Measurements from ENCODE around the gene PARP4.

Gene PARP4

DNA sequence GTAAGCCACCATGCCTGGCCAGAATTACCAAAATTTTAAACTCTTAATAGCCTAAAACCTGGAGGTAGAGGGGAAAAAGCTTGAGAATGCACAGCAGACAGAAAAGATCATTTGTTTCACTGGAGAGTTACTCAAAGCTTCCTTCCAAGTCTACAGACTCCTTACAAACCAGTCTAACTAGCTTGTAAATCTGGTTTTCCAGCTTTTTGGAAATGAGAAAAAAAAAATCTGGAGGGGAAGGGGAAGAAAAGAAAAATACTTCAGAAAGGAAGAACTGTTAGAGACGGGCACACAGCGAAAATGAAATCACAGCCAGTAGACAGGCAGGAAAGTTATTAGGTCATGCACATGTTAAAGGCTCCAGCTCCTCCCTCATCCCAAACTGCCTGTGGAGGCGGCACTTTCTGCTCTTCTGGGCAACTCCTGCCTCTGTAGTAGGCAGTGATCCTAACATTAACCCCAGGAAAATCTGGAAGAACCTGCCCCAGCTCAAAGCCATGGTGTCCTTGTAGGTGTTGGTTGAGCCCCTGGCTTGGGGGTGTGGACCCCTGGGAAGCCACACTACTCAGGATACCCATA is 17.3 kb downstream of the PARP4 start:
- no peak for ATAC-seq

DNA sequence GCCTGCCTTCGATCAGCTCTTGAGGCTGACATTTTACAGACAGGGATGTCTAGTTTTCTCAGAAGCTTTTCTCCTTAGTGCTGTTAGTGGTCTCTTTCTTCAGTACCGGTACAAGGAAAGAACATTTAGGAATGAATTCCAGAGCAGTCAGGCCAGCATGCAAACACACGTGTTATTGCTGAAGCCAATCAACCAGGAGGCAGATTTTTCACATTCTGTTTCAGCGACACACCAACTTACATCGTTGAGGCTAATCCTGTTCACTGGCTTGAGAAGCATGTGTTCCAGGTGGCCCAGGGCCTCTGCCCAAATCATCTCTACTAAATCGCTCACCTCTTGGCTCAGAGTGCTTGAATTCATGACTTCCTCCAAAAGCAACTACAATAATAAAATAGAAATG is 19.2 kb downstream of the PARP4 start:
- no peak for ATAC-seq
- TF ChIP-seq, protein P1, sequence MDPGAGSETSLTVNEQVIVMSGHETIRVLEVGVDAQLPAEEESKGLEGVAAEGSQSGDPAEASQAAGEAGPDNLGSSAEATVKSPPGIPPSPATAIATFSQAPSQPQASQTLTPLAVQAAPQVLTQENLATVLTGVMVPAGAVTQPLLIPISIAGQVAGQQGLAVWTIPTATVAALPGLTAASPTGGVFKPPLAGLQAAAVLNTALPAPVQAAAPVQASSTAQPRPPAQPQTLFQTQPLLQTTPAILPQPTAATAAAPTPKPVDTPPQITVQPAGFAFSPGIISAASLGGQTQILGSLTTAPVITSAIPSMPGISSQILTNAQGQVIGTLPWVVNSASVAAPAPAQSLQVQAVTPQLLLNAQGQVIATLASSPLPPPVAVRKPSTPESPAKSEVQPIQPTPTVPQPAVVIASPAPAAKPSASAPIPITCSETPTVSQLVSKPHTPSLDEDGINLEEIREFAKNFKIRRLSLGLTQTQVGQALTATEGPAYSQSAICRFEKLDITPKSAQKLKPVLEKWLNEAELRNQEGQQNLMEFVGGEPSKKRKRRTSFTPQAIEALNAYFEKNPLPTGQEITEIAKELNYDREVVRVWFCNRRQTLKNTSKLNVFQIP (CRISPR knock-in tag; IDR thresholded peaks at IDR 0.05; ENCODE audit: borderline replicate concordance, low read depth), result no peak
- no peak for TF ChIP-seq ISL1 (CRISPR knock-in tag; IDR thresholded peaks at IDR 0.05)
- no peak for TF ChIP-seq SNAI2 (CRISPR knock-in tag; IDR thresholded peaks at IDR 0.05)
- TF ChIP-seq, protein P2, sequence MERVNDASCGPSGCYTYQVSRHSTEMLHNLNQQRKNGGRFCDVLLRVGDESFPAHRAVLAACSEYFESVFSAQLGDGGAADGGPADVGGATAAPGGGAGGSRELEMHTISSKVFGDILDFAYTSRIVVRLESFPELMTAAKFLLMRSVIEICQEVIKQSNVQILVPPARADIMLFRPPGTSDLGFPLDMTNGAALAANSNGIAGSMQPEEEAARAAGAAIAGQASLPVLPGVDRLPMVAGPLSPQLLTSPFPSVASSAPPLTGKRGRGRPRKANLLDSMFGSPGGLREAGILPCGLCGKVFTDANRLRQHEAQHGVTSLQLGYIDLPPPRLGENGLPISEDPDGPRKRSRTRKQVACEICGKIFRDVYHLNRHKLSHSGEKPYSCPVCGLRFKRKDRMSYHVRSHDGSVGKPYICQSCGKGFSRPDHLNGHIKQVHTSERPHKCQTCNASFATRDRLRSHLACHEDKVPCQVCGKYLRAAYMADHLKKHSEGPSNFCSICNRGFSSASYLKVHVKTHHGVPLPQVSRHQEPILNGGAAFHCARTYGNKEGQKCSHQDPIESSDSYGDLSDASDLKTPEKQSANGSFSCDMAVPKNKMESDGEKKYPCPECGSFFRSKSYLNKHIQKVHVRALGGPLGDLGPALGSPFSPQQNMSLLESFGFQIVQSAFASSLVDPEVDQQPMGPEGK (CRISPR knock-in tag; IDR thresholded peaks at IDR 0.05; ENCODE audit: borderline replicate concordance), result no peak
- TF ChIP-seq ZNF70 (CRISPR knock-in tag; IDR thresholded peaks at IDR 0.05), result no peak
- TF ChIP-seq GLIS3 (CRISPR knock-in tag; IDR thresholded peaks at IDR 0.05), result no peak
- TF ChIP-seq, protein P3, sequence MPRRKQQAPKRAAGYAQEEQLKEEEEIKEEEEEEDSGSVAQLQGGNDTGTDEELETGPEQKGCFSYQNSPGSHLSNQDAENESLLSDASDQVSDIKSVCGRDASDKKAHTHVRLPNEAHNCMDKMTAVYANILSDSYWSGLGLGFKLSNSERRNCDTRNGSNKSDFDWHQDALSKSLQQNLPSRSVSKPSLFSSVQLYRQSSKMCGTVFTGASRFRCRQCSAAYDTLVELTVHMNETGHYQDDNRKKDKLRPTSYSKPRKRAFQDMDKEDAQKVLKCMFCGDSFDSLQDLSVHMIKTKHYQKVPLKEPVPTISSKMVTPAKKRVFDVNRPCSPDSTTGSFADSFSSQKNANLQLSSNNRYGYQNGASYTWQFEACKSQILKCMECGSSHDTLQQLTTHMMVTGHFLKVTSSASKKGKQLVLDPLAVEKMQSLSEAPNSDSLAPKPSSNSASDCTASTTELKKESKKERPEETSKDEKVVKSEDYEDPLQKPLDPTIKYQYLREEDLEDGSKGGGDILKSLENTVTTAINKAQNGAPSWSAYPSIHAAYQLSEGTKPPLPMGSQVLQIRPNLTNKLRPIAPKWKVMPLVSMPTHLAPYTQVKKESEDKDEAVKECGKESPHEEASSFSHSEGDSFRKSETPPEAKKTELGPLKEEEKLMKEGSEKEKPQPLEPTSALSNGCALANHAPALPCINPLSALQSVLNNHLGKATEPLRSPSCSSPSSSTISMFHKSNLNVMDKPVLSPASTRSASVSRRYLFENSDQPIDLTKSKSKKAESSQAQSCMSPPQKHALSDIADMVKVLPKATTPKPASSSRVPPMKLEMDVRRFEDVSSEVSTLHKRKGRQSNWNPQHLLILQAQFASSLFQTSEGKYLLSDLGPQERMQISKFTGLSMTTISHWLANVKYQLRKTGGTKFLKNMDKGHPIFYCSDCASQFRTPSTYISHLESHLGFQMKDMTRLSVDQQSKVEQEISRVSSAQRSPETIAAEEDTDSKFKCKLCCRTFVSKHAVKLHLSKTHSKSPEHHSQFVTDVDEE (CRISPR knock-in tag; IDR thresholded peaks at IDR 0.05), result no peak
- TF ChIP-seq PPARA (CRISPR knock-in tag; IDR thresholded peaks at IDR 0.05; ENCODE audit: borderline replicate concordance), result no peak
- TF ChIP-seq, protein P4, sequence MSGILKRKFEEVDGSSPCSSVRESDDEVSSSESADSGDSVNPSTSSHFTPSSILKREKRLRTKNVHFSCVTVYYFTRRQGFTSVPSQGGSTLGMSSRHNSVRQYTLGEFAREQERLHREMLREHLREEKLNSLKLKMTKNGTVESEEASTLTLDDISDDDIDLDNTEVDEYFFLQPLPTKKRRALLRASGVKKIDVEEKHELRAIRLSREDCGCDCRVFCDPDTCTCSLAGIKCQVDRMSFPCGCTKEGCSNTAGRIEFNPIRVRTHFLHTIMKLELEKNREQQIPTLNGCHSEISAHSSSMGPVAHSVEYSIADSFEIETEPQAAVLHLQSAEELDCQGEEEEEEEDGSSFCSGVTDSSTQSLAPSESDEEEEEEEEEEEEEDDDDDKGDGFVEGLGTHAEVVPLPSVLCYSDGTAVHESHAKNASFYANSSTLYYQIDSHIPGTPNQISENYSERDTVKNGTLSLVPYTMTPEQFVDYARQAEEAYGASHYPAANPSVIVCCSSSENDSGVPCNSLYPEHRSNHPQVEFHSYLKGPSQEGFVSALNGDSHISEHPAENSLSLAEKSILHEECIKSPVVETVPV (CRISPR knock-in tag; IDR thresholded peaks at IDR 0.05), result no peak
- no peak for TF ChIP-seq ARNTL (CRISPR knock-in tag; IDR thresholded peaks at IDR 0.05; ENCODE audit: borderline replicate concordance, low read depth)
- TF ChIP-seq ZFP3 (CRISPR knock-in tag; IDR thresholded peaks at IDR 0.05), result no peak
- no peak for TF ChIP-seq ZFP30 (CRISPR knock-in tag; IDR thresholded peaks at IDR 0.05)
- TF ChIP-seq ESRRG (CRISPR knock-in tag; IDR thresholded peaks at IDR 0.05), result no peak
- no peak for TF ChIP-seq BACH2 (CRISPR knock-in tag; IDR thresholded peaks at IDR 0.05; ENCODE audit: borderline replicate concordance)
- TF ChIP-seq ZNF565 (CRISPR knock-in tag; conservative IDR thresholded peaks at IDR 0.05; ENCODE audit: low read depth), result no peak
- TF ChIP-seq RARB (CRISPR knock-in tag; IDR thresholded peaks at IDR 0.05), result no peak
- TF ChIP-seq ZNF8 (CRISPR knock-in tag; IDR thresholded peaks at IDR 0.05), result no peak

More for the DNA sequence above, 17.3 kb downstream of the PARP4 start:
- no peak for TF ChIP-seq TOX (CRISPR knock-in tag; IDR thresholded peaks at IDR 0.05; ENCODE audit: borderline replicate concordance)
- TF ChIP-seq ZFP3 (CRISPR knock-in tag; IDR thresholded peaks at IDR 0.05), result no peak
- no peak for TF ChIP-seq PPARA (CRISPR knock-in tag; IDR thresholded peaks at IDR 0.05; ENCODE audit: borderline replicate concordance)
- no peak for TF ChIP-seq CSDC2 (CRISPR knock-in tag; IDR thresholded peaks at IDR 0.05)
- no peak for TF ChIP-seq ZNF70 (CRISPR knock-in tag; IDR thresholded peaks at IDR 0.05)
- no peak for TF ChIP-seq BACH2 (CRISPR knock-in tag; IDR thresholded peaks at IDR 0.05; ENCODE audit: borderline replicate concordance)
- TF ChIP-seq ZFP30 (CRISPR knock-in tag; IDR thresholded peaks at IDR 0.05), result no peak
- TF ChIP-seq ESRRG (CRISPR knock-in tag; IDR thresholded peaks at IDR 0.05), result no peak
- TF ChIP-seq ARNTL (CRISPR knock-in tag; IDR thresholded peaks at IDR 0.05; ENCODE audit: borderline replicate concordance, low read depth), result no peak

DNA sequence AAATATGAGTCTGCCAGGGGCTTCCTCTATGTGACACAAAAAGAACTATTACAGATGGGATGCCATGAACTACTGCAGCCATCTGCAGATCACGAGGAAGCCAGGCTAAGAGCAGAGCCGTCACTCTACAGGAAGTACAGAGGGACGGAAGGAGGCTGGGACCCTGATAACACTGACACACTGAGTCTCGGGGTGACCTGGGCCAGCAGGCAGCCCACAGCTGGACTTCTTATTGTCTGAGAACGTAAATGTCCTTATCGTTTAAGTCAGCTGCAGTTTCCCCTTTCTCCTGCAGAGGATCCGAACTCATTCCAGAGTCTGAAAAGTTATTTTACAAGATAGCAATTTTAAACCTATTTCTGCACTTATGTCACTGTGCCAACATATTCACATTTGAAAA is 20.7 kb downstream of the PARP4 start:
- no peak for ATAC-seq
- TF ChIP-seq ISL1 (CRISPR knock-in tag; IDR thresholded peaks at IDR 0.05) (no peak), ZFP3 (CRISPR knock-in tag; IDR thresholded peaks at IDR 0.05) (no peak), RARB (CRISPR knock-in tag; IDR thresholded peaks at IDR 0.05) (no peak), GLIS3 (CRISPR knock-in tag; IDR thresholded peaks at IDR 0.05) (no peak), SNAI2 (CRISPR knock-in tag; IDR thresholded peaks at IDR 0.05) (no peak)
- TF ChIP-seq, protein P3 (CRISPR knock-in tag; IDR thresholded peaks at IDR 0.05), result no peak
- TF ChIP-seq, protein P2 (CRISPR knock-in tag; IDR thresholded peaks at IDR 0.05; ENCODE audit: borderline replicate concordance), result no peak
- TF ChIP-seq, protein P4 (CRISPR knock-in tag; IDR thresholded peaks at IDR 0.05), result no peak
- TF ChIP-seq, protein P5, sequence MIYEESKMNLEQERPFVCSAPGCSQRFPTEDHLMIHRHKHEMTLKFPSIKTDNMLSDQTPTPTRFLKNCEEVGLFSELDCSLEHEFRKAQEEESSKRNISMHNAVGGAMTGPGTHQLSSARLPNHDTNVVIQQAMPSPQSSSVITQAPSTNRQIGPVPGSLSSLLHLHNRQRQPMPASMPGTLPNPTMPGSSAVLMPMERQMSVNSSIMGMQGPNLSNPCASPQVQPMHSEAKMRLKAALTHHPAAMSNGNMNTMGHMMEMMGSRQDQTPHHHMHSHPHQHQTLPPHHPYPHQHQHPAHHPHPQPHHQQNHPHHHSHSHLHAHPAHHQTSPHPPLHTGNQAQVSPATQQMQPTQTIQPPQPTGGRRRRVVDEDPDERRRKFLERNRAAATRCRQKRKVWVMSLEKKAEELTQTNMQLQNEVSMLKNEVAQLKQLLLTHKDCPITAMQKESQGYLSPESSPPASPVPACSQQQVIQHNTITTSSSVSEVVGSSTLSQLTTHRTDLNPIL (CRISPR knock-in tag; IDR thresholded peaks at IDR 0.05; ENCODE audit: low read depth), result no peak
